Stomach (tissue), 4 donors: ENCODE data around the gene FMN1.

ENCODE experiments used
- CTCF ChIP-seq, 7 experiments: fragments of 450-650 bp in 4 of 7; fragments of 200-600 bp in 3 of 7; sonication (generic) in 3 of 7; IDR thresholded peaks; one replicate each; pipeline ENCODE4 v1.5.1; 2016 to 2019; ENCODE audit warnings: antibody characterized with exemption in 7 of 7, control low read depth in 2 of 7, mild to moderate bottlenecking in 1 of 7
- POLR2AphosphoS5 ChIP-seq, 3 donors: sonication (generic); formaldehyde crosslinking; IDR thresholded peaks; one replicate each; pipeline ENCODE4 v1.6.1; 2016; ENCODE audit warnings: antibody characterized with exemption in 3 of 3

- TF ChIP-seq CTCF (IDR thresholded peaks at IDR 0.05) (no peak), POLR2AphosphoS5 (IDR thresholded peaks at IDR 0.05) (no peak)
Observed at GRCh38 chr15:32837935-32838334, 356.6 kb downstream of the FMN1 start.
